Measurements from ENCODE around the gene SERINC5.

SERINC5 gene

GRCh38 chr5:80071510-80072021 lies 184.3 kb downstream of the SERINC5 start:
- DNase-seq: no peak

GRCh38 chr5:80070338-80071056 lies 185.4 kb downstream of the SERINC5 start:
- H3K27me3 ChIP-seq (ENCODE audit: insufficient read depth, low read depth, severe bottlenecking): no peaks in the 10 kb centered on the region
- DNase-seq: no peak
- H3K27ac ChIP-seq: no peak overlapping the region
- no peaks in the 10 kb centered on the region for H3K9me3 ChIP-seq (ENCODE audit: severe bottlenecking)
- H3K4me3 ChIP-seq (ENCODE audit: low read depth, low read length): no peak overlapping the region
- TF ChIP-seq CTCF (IDR thresholded peaks at IDR 0.05; ENCODE audit: low read depth, low read length): no peak
- H3K36me3 ChIP-seq: no peaks in the 10 kb centered on the region

More at GRCh38 chr5:80071510-80072021, 184.3 kb downstream of the SERINC5 start:
- TF ChIP-seq CTCF (IDR thresholded peaks at IDR 0.05; ENCODE audit: low read depth, low read length): no peak
- Histone ChIP-seq H3K27ac (no peak overlapping the region), H3K27me3 (ENCODE audit: insufficient read depth, low read depth, severe bottlenecking) (no peaks in the 10 kb centered on the region), H3K9me3 (ENCODE audit: severe bottlenecking) (no peaks in the 10 kb centered on the region), H3K4me3 (ENCODE audit: low read depth, low read length) (no peak overlapping the region), H3K36me3 (no peaks in the 10 kb centered on the region)

- Histone ChIP-seq H3K27ac (no peak overlapping the region), H3K27me3 (ENCODE audit: insufficient read depth, low read depth, severe bottlenecking) (no peaks in the 10 kb centered on the region), H3K4me3 (ENCODE audit: low read depth, low read length) (no peak overlapping the region), H3K9me3 (ENCODE audit: severe bottlenecking) (no peaks in the 10 kb centered on the region), H3K36me3 (no peaks in the 10 kb centered on the region)
- DNase-seq: no peak
- no peak for TF ChIP-seq CTCF (IDR thresholded peaks at IDR 0.05; ENCODE audit: low read depth, low read length)
Observed at GRCh38 chr5:80069918-80070318, 185.9 kb downstream of the SERINC5 start.

- Histone ChIP-seq H3K27me3 (ENCODE audit: insufficient read depth, low read depth, severe bottlenecking) (no peaks in the 10 kb centered on the region), H3K4me3 (ENCODE audit: low read depth, low read length) (no peak overlapping the region), H3K36me3 (no peaks in the 10 kb centered on the region), H3K9me3 (ENCODE audit: severe bottlenecking) (no peaks in the 10 kb centered on the region), H3K27ac (no peak overlapping the region)
- no peak for TF ChIP-seq CTCF (IDR thresholded peaks at IDR 0.05; ENCODE audit: low read depth, low read length)
- no peak for DNase-seq
Observed at GRCh38 chr5:80069251-80069800, 186.5 kb downstream of the SERINC5 start.

- H3K4me3 ChIP-seq (ENCODE audit: low read depth, low read length): no peak overlapping the region
Observed at GRCh38 chr5:80068775-80069174, 187.1 kb downstream of the SERINC5 start.

More at GRCh38 chr5:80068775-80069174, 187.1 kb downstream of the SERINC5 start:
- Histone ChIP-seq H3K36me3 (no peaks in the 10 kb centered on the region), H3K27ac (no peak overlapping the region), H3K9me3 (ENCODE audit: severe bottlenecking) (no peaks in the 10 kb centered on the region), H3K27me3 (ENCODE audit: insufficient read depth, low read depth, severe bottlenecking) (no peaks in the 10 kb centered on the region)
- no peak for DNase-seq
- no peak for TF ChIP-seq CTCF (IDR thresholded peaks at IDR 0.05; ENCODE audit: low read depth, low read length)
